GM06990 (cell line): ENCODE data around the gene PKNOX1.
"Not testable (repeated sequence)": the region's sequence is repeated elsewhere in the genome, so short reads cannot be mapped to it uniquely, and the experiment has no call there.

Experiments
- DNase-seq: peaks from one replicate; pipeline ENCODE4 v3.0.0-alpha.2; 2011; ENCODE audit not compliant: insufficient read length; ENCODE audit errors: extremely low read depth
- H3K27me3 ChIP-seq: replicated peaks from 2 replicates; pipeline ENCODE4 v1.6.0; 2011; ENCODE audit warnings: low read length; ENCODE audit not compliant: control insufficient read depth, insufficient read depth
- H3K36me3 ChIP-seq: 2 replicates; pipeline ENCODE4 v1.5.1; 2011; ENCODE audit warnings: low read length; ENCODE audit not compliant: control insufficient read depth, insufficient read depth
- H3K4me3 ChIP-seq: replicated peaks from 2 replicates; pipeline ENCODE4 v1.5.1; 2011; ENCODE audit warnings: low read depth, mild to moderate bottlenecking, control low read depth, low read length
- TF ChIP-seq, protein P1 (sequence below): IDR thresholded peaks from 2 replicates; pipeline ENCODE4 v1.5.1; 2011; ENCODE audit warnings: low read length, control low read depth, mild to moderate bottlenecking, inconsistent platforms; ENCODE audit not compliant: insufficient read depth, poor library complexity, severe bottlenecking

PKNOX1 gene

GRCh38 chr21:42956824-42957630, 17.3 kb upstream of the PKNOX1 start:
- DNase-seq, result no peak

DNA sequence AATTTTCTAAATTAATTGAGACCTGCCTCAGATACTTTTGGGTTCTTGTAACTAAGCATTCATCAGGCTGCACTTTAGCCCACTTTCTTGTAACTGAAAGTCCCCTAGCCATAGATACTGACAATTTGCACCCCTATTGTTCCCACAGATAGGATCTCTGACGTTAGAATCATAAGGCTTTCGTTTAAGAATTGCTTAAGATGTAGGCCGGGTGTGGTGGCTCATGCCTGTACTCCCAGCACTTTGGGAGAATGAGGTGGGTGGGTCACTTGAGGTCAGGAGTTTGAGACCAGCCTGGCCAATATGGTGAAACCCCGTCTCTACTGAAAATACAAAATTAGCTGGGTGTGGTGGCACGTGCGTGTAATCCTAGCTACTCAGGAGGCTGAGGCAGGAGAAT, 16.2 kb upstream of the PKNOX1 start:
- H3K27me3 ChIP-seq, H3K36me3 ChIP-seq, H3K4me3 ChIP-seq, DNase-seq: not testable (repeated sequence)

More at GRCh38 chr21:42956824-42957630, 17.3 kb upstream of the PKNOX1 start:
- TF ChIP-seq, protein P1, sequence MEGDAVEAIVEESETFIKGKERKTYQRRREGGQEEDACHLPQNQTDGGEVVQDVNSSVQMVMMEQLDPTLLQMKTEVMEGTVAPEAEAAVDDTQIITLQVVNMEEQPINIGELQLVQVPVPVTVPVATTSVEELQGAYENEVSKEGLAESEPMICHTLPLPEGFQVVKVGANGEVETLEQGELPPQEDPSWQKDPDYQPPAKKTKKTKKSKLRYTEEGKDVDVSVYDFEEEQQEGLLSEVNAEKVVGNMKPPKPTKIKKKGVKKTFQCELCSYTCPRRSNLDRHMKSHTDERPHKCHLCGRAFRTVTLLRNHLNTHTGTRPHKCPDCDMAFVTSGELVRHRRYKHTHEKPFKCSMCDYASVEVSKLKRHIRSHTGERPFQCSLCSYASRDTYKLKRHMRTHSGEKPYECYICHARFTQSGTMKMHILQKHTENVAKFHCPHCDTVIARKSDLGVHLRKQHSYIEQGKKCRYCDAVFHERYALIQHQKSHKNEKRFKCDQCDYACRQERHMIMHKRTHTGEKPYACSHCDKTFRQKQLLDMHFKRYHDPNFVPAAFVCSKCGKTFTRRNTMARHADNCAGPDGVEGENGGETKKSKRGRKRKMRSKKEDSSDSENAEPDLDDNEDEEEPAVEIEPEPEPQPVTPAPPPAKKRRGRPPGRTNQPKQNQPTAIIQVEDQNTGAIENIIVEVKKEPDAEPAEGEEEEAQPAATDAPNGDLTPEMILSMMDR, result no peak
- H3K27me3 ChIP-seq, result no peaks in the 10 kb centered on the region
- no peak overlapping the region for H3K4me3 ChIP-seq
- no peaks in the 10 kb centered on the region for H3K36me3 ChIP-seq

DNA sequence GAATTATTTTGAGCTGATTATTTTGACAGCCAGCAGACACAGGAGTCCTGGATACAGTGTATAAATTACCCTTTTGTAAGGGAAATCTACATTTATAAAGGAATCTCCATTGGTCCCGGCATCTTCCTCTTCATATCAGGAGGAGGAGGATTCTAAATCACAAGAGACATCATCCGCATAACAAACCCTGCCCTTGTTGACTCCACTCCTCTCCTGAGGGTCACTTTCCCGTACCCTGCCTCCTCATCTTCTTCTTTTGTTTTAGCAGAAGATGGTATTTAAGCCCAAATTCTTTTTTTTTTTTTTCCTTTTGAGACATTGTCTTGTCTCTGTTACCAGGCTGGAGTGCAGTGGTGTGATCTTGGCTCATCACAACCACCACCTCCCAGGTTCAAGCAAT, 14.6 kb upstream of the PKNOX1 start:
- TF ChIP-seq, protein P1, result no peak
- Histone ChIP-seq H3K36me3 (no peaks in the 10 kb centered on the region), H3K27me3 (no peaks in the 10 kb centered on the region), H3K4me3 (no peak overlapping the region)
- DNase-seq, result no peak

DNA sequence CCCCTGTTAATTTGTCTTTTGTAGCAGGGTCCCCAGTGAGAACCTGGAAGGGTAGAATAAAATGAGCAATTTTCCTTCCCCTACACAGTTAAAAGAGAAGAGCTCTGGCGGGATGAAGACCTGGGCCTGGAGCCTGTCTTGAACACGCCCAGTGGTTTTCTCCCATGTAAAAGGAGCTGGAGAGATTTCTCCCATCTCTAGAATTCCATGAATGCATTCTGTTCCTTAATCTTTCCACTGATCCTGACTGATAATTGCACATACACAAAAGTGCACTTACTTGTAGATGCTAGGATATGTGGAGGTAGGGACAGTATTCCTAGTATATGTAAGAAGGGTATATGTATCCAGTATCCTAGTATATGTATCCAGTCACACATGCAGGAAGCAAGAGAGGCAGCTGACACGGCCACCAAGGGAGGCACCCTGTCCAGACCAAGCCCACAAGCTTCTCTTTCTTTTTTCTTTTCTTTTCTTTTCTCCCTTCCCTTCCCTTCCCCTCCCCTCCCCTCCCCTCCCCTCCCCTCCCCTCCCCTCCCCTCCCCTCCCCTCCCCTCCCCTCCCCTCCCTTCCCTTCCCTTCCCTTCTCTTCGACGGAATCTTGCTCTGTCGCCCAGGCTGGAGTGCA, 11.9 kb upstream of the PKNOX1 start:
- TF ChIP-seq, protein P1, result no peak
- Histone ChIP-seq H3K36me3 (no peaks in the 10 kb centered on the region), H3K4me3 (no peak overlapping the region), H3K27me3 (no peaks in the 10 kb centered on the region)
- DNase-seq, result no peak

DNA sequence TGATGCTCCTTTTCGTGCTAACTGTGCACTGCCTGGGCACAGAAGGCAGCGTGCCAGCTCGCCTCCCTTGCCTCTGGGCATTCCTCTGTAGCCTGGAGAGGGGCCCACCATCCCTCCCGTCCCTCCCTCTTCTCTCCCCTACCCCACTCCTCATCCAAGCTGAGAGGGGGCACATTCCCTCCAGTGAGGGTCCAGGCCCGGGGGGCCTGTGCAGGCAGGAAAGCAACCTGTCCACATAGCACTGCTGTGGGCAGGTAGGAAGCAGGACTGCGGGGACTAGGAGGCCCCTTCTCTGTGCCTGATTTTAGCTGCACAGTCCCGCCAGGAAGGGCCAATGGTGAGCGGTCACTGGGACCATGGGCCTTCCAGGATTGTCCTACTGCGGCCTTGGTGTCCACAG, 10.3 kb upstream of the PKNOX1 start:
- TF ChIP-seq, protein P1, result no peak
- Histone ChIP-seq H3K36me3 (no peaks in the 10 kb centered on the region), H3K27me3 (no peaks in the 10 kb centered on the region), H3K4me3 (no peak overlapping the region)
- no peak for DNase-seq

DNA sequence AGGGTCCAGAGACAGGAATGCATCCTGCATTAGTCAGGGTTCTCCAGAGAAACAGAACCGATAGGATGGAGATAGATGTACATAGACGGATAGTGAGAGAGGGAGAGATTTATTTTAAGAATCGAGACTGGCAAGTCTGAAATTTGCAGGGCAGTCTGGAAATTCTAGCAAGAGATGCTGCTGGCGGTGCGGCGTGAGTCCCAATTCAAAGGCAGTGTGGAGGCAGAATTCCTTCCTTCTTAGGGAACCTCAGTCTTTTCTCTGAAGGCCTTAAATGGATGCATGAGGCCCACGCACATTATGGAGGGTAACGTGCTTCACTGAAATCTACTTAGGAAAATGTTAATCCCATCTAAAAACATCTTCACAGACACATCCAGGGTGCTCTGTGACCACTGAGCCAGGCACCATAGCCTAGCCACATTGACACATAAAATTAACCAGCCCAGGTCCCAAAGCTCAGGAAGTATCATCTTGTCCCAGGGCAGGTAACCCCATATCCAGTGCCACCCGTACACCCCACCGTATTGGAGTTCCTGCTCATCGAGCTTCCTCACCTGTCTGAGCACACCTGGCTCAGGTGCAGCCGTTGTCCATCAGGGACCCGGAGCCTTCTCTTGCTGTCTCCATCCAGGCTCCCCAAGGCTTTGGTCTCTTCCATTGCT, 9.7 kb upstream of the PKNOX1 start:
- Histone ChIP-seq H3K4me3 (no peak overlapping the region), H3K27me3 (no peaks in the 10 kb centered on the region), H3K36me3 (no peaks in the 10 kb centered on the region)
- TF ChIP-seq, protein P1, result no peak
- DNase-seq, result no peak
